Astrocyte of the cerebellum (primary cell): ENCODE results near the gene CCDC185.

Source experiments
- DNase-seq: peaks from one replicate; pipeline ENCODE4 v3.0.0-alpha.2; 2011; ENCODE audit warnings: low read depth
- H3K4me3 ChIP-seq: 2 replicates; pipeline ENCODE4 v1.5.1; 2011; ENCODE audit warnings: mild to moderate bottlenecking, low read depth, low read length, moderate library complexity
- in situ Hi-C: cut with HindIII; loops from 2 replicates; pipeline ENCODE4 v1.10.0; 2017; ENCODE audit warnings: low sequenced_read_pairs
- TF ChIP-seq, protein P1 (sequence below): IDR thresholded peaks from 2 replicates; pipeline ENCODE4 v1.5.1; 2012; ENCODE audit warnings: low read length, low read depth, moderate library complexity, mild to moderate bottlenecking; ENCODE audit errors: missing control alignments

The CCDC185 gene

DNA sequence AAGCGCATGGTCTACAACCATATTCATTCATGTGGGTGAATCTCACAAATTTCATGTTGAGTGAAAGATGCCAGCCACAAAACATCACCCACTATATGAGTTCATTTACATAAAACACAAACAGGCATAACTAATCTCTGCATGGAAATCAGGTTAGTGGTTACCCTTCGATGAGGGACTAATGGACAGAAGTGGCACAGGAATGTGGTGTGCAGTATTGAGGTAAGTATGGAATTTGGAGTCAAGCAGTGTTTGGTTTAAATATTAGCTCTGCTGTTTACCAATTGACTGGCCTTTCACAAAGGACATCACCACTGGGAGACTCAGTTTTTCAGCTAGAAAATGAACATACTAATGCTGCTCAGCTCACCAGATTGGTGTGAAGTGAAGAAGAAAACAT, 24.2 kb downstream of the CCDC185 start:
- peak; percentile 80 for DNase-seq

DNA sequence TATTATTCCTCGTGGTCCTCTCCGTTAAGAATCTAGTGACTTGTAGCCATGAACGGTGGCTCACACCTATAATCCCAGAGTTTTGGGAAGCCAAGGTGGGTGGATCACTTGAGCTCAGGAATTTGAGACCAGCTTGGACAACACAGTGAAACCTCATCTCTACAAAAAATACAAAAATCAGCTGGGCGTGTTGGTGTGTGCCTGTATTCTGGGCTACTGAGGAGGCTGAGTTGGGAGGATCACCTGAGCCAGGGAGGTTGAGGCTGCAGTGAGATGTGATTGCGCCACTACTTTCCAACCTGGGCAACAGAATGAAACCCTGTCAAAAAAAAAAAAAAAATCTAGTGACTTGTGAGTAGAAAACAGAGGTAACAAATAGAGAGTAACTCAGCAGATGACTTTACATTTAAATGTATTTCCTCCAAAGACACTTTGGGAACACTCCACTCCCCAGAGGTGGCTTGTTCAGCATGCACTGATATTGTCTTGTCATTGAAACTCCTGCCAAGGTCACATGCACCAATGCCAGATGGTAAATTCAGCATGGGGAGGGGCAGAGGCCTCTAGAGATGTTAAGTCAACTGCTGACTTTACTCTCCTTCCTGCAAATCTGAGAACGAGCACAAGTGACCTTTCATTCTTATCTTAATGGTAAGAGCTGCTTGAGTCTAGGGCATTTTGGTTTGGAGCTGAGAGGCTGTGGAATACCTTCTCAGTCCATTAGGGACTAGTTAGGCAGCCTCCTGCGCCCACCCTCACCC, 24.9 kb downstream of the CCDC185 start:
- TF ChIP-seq, protein P1, sequence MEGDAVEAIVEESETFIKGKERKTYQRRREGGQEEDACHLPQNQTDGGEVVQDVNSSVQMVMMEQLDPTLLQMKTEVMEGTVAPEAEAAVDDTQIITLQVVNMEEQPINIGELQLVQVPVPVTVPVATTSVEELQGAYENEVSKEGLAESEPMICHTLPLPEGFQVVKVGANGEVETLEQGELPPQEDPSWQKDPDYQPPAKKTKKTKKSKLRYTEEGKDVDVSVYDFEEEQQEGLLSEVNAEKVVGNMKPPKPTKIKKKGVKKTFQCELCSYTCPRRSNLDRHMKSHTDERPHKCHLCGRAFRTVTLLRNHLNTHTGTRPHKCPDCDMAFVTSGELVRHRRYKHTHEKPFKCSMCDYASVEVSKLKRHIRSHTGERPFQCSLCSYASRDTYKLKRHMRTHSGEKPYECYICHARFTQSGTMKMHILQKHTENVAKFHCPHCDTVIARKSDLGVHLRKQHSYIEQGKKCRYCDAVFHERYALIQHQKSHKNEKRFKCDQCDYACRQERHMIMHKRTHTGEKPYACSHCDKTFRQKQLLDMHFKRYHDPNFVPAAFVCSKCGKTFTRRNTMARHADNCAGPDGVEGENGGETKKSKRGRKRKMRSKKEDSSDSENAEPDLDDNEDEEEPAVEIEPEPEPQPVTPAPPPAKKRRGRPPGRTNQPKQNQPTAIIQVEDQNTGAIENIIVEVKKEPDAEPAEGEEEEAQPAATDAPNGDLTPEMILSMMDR, result no peak
- DNase-seq, result no peak
- in situ Hi-C loops, result no loop called here
- no peak overlapping the region for H3K4me3 ChIP-seq

More for the DNA sequence above, 24.2 kb downstream of the CCDC185 start:
- TF ChIP-seq, protein P1, result no peak
- H3K4me3 ChIP-seq, result no peak overlapping the region
- in situ Hi-C loops, result no loop called here

DNA sequence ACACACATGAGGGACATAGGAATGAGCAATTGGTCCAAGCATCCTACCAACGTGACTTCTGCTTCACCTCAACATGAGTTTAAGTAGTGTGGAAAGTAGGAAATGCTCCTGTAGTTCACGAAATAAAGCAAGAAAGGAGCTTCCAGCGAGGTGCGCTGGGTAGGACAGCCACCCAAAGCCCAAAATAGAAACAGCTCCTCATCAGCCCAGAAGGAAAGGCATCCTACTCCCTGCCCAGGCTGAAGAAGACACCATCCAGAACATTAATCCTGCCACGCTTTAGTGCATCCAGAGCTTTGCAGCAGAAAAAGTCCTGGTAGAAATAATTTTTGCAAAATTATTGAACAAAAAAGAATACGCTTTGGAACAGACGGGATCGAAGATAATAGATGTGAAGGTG, 25.9 kb downstream of the CCDC185 start:
- H3K4me3 ChIP-seq, result no peak overlapping the region
- TF ChIP-seq, protein P1, result no peak
- DNase-seq, result no peak
- in situ Hi-C loops, result no loop called here

DNA sequence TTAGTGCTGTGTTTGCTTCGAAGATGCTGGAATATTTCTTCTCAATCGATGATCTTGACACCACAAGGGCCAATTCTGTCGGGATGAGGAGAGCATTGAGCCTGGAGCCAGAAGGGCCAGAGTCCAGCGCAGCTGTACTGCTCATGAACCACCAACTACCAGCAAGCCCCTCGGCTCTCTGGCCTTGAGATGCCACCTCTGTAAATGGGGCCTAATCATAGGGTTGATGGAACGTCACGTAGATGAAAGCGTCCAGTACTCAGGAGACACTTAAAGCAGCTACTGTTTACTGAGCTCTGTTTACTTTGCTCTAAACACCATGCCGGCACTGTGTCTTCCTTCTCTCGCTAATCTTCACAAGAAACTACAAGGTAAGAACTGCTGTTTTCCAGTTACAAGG, 26.3 kb downstream of the CCDC185 start:
- no peak for DNase-seq
- no peak overlapping the region for H3K4me3 ChIP-seq
- in situ Hi-C loops, result no loop called here
- TF ChIP-seq, protein P1, result no peak

DNA sequence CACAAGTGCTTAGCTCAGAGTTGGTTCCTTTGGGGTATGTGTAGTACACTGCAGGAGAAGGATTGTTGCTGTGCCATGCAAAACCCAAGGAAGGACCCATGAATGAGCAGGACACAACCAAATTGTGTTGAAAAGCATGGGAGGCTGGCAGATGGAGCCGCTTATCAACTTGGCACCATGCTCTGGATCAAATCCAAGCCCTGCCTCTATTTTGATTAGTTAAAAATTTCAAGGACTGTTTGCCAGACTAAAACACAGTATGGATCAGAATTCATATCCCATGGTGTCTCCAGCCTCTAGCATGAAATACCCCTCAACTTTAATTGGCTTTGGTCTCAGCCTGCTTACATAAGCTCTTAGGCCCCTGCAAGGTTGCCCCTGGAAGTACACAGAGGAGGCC, 27.8 kb downstream of the CCDC185 start:
- no peak overlapping the region for H3K4me3 ChIP-seq
- in situ Hi-C loops, result no loop called here
- DNase-seq, result no peak
- TF ChIP-seq, protein P1, result no peak

DNA sequence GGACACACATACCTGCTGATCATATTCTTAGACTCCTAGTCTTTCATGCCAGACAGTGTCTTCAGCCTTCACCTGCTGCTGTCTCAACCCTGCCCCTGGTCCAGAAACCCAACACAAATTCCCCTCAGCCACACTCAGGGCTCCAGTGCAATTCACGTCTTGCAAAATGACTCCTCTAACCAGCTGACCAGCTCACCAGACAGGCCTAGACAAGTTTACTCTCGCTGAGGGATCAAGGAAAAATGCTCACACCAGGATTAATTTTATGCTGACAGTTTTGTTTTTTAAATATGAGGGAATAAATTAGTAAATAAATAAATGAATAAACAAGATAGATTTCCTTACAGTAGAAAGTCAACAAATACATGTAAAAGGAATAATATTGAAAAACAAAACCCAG, 28.5 kb downstream of the CCDC185 start:
- no peak for DNase-seq
- no peak overlapping the region for H3K4me3 ChIP-seq
- in situ Hi-C loops, result no loop called here
- TF ChIP-seq, protein P1, result no peak

DNA sequence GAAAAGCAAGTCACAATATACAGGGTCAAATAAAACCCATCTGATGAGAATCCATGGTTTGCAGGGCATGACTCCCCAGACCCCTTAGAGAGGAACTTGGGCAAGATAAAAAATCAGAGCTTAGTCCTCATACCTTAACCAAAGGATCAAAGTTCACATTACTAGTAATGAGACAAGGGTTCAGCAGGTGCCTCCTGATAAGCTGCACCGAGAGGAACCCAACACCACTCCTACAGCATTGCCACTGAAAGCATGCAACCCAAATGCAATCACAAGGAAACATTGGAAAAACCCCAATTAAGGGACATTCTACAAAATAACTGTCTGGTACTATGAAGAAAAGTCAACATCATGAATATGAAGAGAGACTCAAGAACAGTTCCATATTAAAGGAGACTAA, 29.7 kb downstream of the CCDC185 start:
- in situ Hi-C loops, result no loop called here
- no peak overlapping the region for H3K4me3 ChIP-seq
- no peak for DNase-seq
- TF ChIP-seq, protein P1, result no peak
